GM12878 (cell line): ENCODE measurements around the gene CAT. TPM values are rescaled to one million over a fixed set of nuclear protein-coding genes. Genes with fewer than 3 reads are reported as not detected.

Source experiments
- ATAC-seq: fragments of 200-7000 bp; cut with Tn5 transposase; 3 replicates; pipeline ENCODE4 v1.9.1; 2020; ENCODE audit warnings: mild to moderate bottlenecking, moderate library complexity
- BruUV-seq: library from RNA; stranded (reverse); fragments of 400-500 nt; replicated peaks from 2 replicates; lab custom pipeline; 2021; lab: Mats Ljungman, UMichigan
- CTCF ChIA-PET: fragments of 300-600 bp; sonication (Branson Sonifier 250); formaldehyde crosslinking; extraction: SDS; loops from one replicate; lab custom pipeline; 2021; ENCODE audit warnings: inconsistent platforms; lab: Yijun Ruan, JAX
- POLR2A ChIA-PET: fragments of 350-600 bp; formaldehyde crosslinking; extraction: SDS; loops from one replicate; lab custom pipeline; 2021; ENCODE audit warnings: inconsistent platforms; lab: Charles Lee
- RAD21 ChIA-PET: fragments of 300-600 bp; sonication (Branson Sonifier 250); formaldehyde crosslinking; loops from one replicate; lab custom pipeline; 2023; ENCODE audit warnings: antibody characterized with exemption; ENCODE audit not compliant: unreplicated experiment; lab: Charles Lee
- SMC1A ChIA-PET: fragments of 300-600 bp; sonication (Branson Sonifier 250); formaldehyde crosslinking; loops from one replicate; lab custom pipeline; 2023; ENCODE audit not compliant: unreplicated experiment, uncharacterized antibody; lab: Charles Lee
- DNase-seq: peaks from one replicate; pipeline ENCODE4 v3.0.0-alpha.2; 2011; ENCODE audit warnings: low read depth, low spot score
- FAIRE-seq: peaks from 3 replicates; lab custom pipeline; 2011; peaks lifted over from hg19 to GRCh38; lab: Jason Lieb, UNC
- H2AFZ ChIP-seq: 2 replicates; pipeline ENCODE4 v1.6.0; 2011; ENCODE audit warnings: low read depth, low read length, control low read depth; ENCODE audit not compliant: control insufficient read depth
- H3K27ac ChIP-seq: 2 replicates; pipeline ENCODE4 v1.5.1; 2011; ENCODE audit warnings: control low read depth; ENCODE audit not compliant: control insufficient read depth, insufficient read depth
- H3K27me3 ChIP-seq, 2 experiments: replicated peaks in 1 of 2; 2 replicates each; pipeline versions ENCODE4 v1.6.0 to v1.6.1; 2011; ENCODE audit warnings: low read length in 1 of 2; ENCODE audit not compliant: control insufficient read depth in 2 of 2, insufficient read depth in 2 of 2
- H3K36me3 ChIP-seq, 2 experiments: 2 replicates each; pipeline ENCODE4 v1.5.1; 2011; ENCODE audit warnings: low read length in 1 of 2; ENCODE audit not compliant: control insufficient read depth in 2 of 2, insufficient read depth in 2 of 2
- H3K4me1 ChIP-seq: 2 replicates; pipeline ENCODE4 v1.6.1; 2011; ENCODE audit warnings: mild to moderate bottlenecking, low read length, moderate library complexity, mixed read lengths; ENCODE audit not compliant: control insufficient read depth, insufficient read depth
- H3K4me2 ChIP-seq: 2 replicates; pipeline ENCODE4 v1.6.0; 2011; ENCODE audit warnings: control low read depth; ENCODE audit not compliant: control insufficient read depth, insufficient read depth
- H3K4me3 ChIP-seq: fragments of 200-600 bp; sonication (generic); 2 replicates; pipeline ENCODE4 v1.5.1; 2016
- H3K79me2 ChIP-seq: 2 replicates; pipeline ENCODE4 v1.6.0; 2011; ENCODE audit warnings: low read length; ENCODE audit not compliant: control insufficient read depth, insufficient read depth
- H3K9ac ChIP-seq: 2 replicates; pipeline ENCODE4 v1.8.0; 2011; ENCODE audit warnings: low read length, control low read depth, mixed read lengths; ENCODE audit not compliant: control insufficient read depth, insufficient read depth
- H3K9me3 ChIP-seq: replicated peaks from 3 replicates; pipeline ENCODE4 v1.5.1; 2011; ENCODE audit warnings: mild to moderate bottlenecking, low read length; ENCODE audit not compliant: control insufficient read depth, insufficient read depth
- H4K20me1 ChIP-seq: 2 replicates; pipeline ENCODE4 v1.6.0; 2011; ENCODE audit not compliant: control insufficient read depth, insufficient read depth
- BCL11A ChIP-seq: IDR thresholded peaks from 2 replicates; pipeline ENCODE4 v1.6.1; 2011; ENCODE audit warnings: low read depth, low read length
- CREB1 ChIP-seq: IDR thresholded peaks from 2 replicates; pipeline ENCODE4 v1.6.1; 2012; ENCODE audit warnings: low read depth, mild to moderate bottlenecking, inconsistent platforms
- PAX8 ChIP-seq: fragments of 450-650 bp; IDR thresholded peaks from 2 replicates; pipeline ENCODE4 v1.6.1; 2017; ENCODE audit warnings: mild to moderate bottlenecking, moderate library complexity
- WRNIP1 ChIP-seq: IDR thresholded peaks from 2 replicates; pipeline ENCODE4 v1.6.1; 2011; ENCODE audit warnings: low read depth, low read length, improper control_type of control experiment, borderline replicate concordance
- ZNF24 ChIP-seq: fragments of 450-650 bp; IDR thresholded peaks from 2 replicates; pipeline ENCODE4 v1.6.1; 2017; ENCODE audit warnings: antibody characterized with exemption, mild to moderate bottlenecking
- WGBS: methylation state at CpG from one replicate; pipeline ENCODE4 v1.1.6; 2016; ENCODE audit warnings: low lambda C conversion rate; ENCODE audit not compliant: insufficient replicate concordance, insufficient coverage; ENCODE audit errors: missing lambda C conversion rate; 5-methylcytosine and 5-hydroxymethylcytosine counted together
- in situ Hi-C: fragments of 300-500 bp; cut with MboI; formaldehyde crosslinking; loops from 9 replicates; pipeline ENCODE4 v1.14.3; 2018; ENCODE audit warnings: mixed read lengths
- intact Hi-C: fragments of 100-400 bp; cut with micrococcal nuclease; formaldehyde crosslinking; loops from one replicate; pipeline ENCODE4 v1.14.2; 2022; ENCODE audit not compliant: unreplicated experiment
- polyA plus RNA-seq, 11 experiments: library from polyadenylated mRNA; depleted of rRNA in 4 of 11; unstranded in 6 of 11; stranded (reverse) in 5 of 11; fragments of >200 nt; fragmentation: Nextera tagmentation in 4 of 11; fragmentation: Illumina TruSeq in 1 of 11; extraction: Ambion mirVana in 4 of 11; extraction: Trizol in 1 of 11; gene quantifications; 1 replicate in 1 of 11; 2 replicates in 10 of 11; pipeline versions ENCODE4 v1.2.1 to v1.2.3, GENCODE V29; 2011 to 2016; ENCODE audit warnings: inconsistent platforms in 2 of 11, missing spikeins in 2 of 11, low read depth in 1 of 11
- total RNA-seq, 4 experiments: library from RNA; depleted of rRNA in 3 of 4; stranded (reverse); fragments of >200 nt in 3 of 4; fragmentation: Illumina TruSeq in 1 of 4; extraction: Trizol in 1 of 4; gene quantifications; 2 replicates each; pipeline versions ENCODE4 v1.2.1 to v1.2.3, GENCODE V29; 2013 to 2021
- TF ChIP-seq, protein P1 (sequence below): fragments of 450-650 bp; formaldehyde crosslinking; IDR thresholded peaks from 2 replicates; pipeline ENCODE4 v1.4.0; 2022; ENCODE audit warnings: mild to moderate bottlenecking, moderate library complexity

Gene CAT
- total and polyA plus RNA-seq, 10 of the 15 experiments (the other 5 are each of a cell fraction or from before 2014, with no cell fraction given): 22.4 to 71.3 (median 33.6) TPM

DNA sequence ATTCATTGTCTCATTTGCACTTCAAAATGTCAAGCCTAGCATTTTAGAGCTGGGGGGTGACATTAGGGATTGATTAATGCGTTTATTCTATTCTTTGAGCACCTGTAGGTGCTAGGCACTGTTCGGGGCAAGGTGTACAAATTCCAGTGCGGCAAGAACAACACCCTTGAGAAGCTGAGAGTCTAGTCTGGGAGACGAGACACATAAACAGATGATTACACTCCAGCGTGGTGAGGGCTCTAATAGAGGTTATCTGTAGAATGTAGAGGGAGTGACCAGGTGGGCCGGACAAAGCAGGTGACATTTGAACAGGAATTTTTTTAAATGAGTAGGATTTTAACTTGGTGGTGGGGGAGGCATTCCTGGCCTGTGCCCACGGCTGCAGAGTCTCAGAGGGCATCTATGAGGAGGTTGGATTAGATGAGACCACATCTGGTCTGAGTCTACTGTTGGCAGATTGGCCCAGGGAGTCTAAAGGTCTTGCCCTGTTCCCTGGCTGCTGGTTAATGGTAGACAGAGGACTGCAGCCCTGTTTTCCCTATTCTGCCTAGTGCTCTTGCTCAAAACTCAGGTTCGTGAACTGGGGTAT lies 970 bp downstream of the CAT start:
- in situ Hi-C loops: no loop called here
- FAIRE-seq: no peak

More for the DNA sequence above, 970 bp downstream of the CAT start:
- POLR2A ChIA-PET: interaction anchor here (0.7 to 0.9 kb wide), 3 partner anchors 13 to 140 kb away, joined by 3 read pairs; no protein-coding TSS in a partner anchor
- Histone ChIP-seq H3K4me2 (peak overlapping the region; percentile 77), H3K9me3 (no peaks in the 10 kb centered on the region; the same call in 2 of the 3 replicates), H3K4me3 (peak overlapping the region; percentile 86), H3K79me2 (peaks cover 20% of the 10 kb centered on the region), H4K20me1 (no peaks in the 10 kb centered on the region), H3K9ac (peak overlapping the region; percentile 78), H3K4me1 (peaks cover 26% of the 10 kb centered on the region), H2AFZ (peak overlapping the region; percentile 99), H3K27me3 (no peaks in the 10 kb centered on the region), H3K27ac (peak overlapping the region; percentile 91), H3K36me3 (no peaks in the 10 kb centered on the region)
- CTCF ChIA-PET: interaction anchor here (0.9 to 2.8 kb wide), 3 partner anchors 10 to 195 kb away, joined by 3 to 14 read pairs (median 13); no protein-coding TSS in a partner anchor
- no TSS peak for BruUV-seq
- no peak for DNase-seq
- SMC1A ChIA-PET: interaction anchor here (0.5 to 4.2 kb wide), 7 partner anchors 10 to 555 kb away, joined by 3 to 17 read pairs (median 5); no protein-coding TSS in a partner anchor
- WGBS: 19% methylated on average over 8 of the region's 8 CpGs
- ATAC-seq: no peak
- intact Hi-C loops: no loop called here
- RAD21 ChIA-PET: interaction anchor here (0.6 to 1.9 kb wide), 3 partner anchors 9 to 265 kb away, joined by 3 to 8 read pairs (median 3); no protein-coding TSS in a partner anchor
- TF ChIP-seq PAX8 (no peak), CREB1 (no peak), WRNIP1 (no peak), ZNF24 (no peak), BCL11A (no peak)
- TF ChIP-seq, protein P1, sequence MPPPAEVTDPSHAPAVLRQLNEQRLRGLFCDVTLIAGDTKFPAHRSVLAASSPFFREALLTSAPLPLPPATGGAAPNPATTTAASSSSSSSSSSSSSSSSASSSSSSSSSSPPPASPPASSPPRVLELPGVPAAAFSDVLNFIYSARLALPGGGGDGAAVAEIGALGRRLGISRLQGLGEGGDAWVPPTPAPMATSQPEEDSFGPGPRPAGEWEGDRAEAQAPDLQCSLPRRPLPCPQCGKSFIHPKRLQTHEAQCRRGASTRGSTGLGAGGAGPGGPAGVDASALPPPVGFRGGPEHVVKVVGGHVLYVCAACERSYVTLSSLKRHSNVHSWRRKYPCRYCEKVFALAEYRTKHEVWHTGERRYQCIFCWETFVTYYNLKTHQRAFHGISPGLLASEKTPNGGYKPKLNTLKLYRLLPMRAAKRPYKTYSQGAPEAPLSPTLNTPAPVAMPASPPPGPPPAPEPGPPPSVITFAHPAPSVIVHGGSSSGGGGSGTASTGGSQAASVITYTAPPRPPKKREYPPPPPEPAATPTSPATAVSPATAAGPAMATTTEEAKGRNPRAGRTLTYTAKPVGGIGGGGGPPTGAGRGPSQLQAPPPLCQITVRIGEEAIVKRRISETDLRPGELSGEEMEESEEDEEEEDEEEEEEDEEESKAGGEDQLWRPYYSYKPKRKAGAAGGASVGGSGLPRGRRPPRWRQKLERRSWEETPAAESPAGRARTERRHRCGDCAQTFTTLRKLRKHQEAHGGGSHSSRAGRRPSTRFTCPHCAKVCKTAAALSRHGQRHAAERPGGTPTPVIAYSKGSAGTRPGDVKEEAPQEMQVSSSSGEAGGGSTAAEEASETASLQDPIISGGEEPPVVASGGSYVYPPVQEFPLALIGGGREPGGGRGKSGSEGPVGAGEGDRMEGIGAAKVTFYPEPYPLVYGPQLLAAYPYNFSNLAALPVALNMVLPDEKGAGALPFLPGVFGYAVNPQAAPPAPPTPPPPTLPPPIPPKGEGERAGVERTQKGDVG (CRISPR knock-in tag): no peak
